GM18502 (cell line): ENCODE data around the gene MUC6.

Experiments used
- ATAC-seq: cut with Tn5 transposase; IDR thresholded peaks from one replicate; pipeline ENCODE4 v1.9.1; 2021; ENCODE audit warnings: mild to moderate bottlenecking; ENCODE audit not compliant: unreplicated experiment, poor library complexity

MUC6 gene

GRCh38 chr11:1038921-1039320, 2.4 kb upstream of the MUC6 start:
- no peak for ATAC-seq

DNA sequence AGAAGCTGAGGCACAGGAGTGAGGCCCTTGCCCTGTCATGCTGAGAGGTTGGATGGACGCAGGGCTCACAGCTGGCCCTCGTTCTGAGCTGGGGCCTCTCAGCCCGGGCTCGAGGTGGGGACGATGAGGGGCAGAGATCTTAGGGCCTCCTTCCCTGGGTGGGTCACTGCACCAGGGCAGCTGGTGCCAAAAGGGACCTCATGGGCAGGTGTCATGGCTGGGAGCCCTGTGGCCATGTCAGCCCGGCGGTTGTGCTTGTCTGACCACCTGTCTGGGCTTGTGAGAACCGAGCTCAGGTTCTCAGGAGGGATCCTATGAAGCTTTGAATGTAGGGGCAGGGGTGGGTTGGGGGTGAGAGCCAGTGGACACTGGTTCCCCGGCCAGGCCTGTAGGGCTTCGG, 1.8 kb upstream of the MUC6 start:
- no peak for ATAC-seq

- no peak for ATAC-seq
Observed at GRCh38 chr11:1037506-1038055, 1.1 kb upstream of the MUC6 start.

- no peak for ATAC-seq
Observed at GRCh38 chr11:1036931-1037330, 413 bp upstream of the MUC6 start.

GRCh38 chr11:1035577-1036283, 788 bp downstream of the MUC6 start:
- ATAC-seq, result no peak

GRCh38 chr11:1034456-1035295, 1.8 kb downstream of the MUC6 start:
- ATAC-seq, result no peak

- ATAC-seq, result no peak
Observed at GRCh38 chr11:1034001-1034400, 2.5 kb downstream of the MUC6 start.

DNA sequence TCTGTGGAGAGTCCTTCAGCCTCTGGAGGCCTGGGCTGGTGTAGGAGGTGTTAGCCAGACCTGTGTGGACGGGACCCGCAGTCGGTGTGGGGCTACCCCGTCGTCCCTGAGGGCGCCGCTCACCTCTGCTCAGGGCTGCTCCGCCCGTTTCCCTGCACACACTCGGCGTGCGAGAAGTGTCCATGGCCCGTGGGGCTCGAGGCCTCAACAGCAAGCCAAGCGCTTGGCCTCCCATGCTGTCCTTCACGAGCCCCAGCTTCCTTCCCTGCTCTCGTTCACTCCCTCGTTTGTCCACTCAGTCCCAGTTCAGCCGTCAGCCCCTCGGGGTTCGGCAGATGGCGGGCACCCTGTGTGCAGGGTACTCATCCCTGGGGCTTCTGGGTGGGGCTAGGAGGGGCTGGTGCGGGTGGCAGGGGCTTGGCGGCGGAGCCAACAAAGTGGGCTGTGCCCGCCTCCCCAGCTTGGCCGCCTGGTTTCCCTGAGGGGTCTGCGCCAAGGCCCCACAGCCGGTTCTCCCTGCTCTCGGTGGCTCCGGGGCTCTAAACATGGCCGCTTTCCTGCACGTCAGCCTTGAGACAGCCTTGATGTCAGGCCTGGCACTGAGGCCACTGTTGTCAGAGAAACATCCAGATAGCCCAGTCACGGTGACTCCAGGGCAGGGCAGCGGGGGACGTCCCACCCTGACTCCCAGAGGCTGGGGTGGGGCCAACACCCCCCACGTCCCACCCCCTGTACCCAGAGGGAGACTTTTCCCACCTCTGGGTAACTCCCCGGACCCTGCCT, 3.3 kb downstream of the MUC6 start:
- ATAC-seq, result no peak

DNA sequence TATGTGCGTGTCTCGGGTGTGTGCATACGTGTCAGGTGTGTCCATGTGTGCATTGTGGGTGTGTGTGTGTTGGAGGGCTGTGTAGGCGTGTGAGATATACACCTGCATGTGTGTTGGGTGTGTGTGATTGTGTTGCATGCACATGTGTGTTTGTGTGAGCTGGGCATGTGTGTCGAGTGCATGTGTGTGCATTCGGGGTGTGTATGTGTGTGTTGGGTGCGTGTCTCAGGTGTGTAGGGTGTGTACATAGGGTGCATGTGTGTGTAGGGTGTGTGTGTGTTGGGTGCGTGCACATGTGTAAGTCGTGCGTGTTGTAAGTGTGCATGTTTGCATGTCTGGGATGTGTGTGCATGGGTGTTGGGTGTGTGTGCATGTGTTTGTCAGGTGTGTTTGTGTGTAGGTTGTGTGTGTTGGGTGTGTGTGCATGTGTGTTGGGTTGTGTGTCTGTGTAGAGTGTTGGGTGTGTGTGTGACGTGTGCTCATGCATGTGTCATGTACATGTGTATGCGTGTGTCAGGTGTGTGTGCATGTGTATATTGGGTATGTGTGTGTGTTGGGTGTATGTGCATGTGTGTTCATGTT, 4.1 kb downstream of the MUC6 start:
- no peak for ATAC-seq

GRCh38 chr11:1031121-1031899, 5.2 kb downstream of the MUC6 start:
- no peak for ATAC-seq

GRCh38 chr11:1030556-1030955, 6.0 kb downstream of the MUC6 start:
- ATAC-seq, result no peak

- no peak for ATAC-seq
Observed at GRCh38 chr11:1030086-1030485, 6.4 kb downstream of the MUC6 start.

- ATAC-seq, result no peak
Observed at GRCh38 chr11:1029654-1030053, 6.9 kb downstream of the MUC6 start.

GRCh38 chr11:1029051-1029450, 7.5 kb downstream of the MUC6 start:
- no peak for ATAC-seq

- no peak for ATAC-seq
Observed at GRCh38 chr11:1028616-1029015, 7.9 kb downstream of the MUC6 start.

DNA sequence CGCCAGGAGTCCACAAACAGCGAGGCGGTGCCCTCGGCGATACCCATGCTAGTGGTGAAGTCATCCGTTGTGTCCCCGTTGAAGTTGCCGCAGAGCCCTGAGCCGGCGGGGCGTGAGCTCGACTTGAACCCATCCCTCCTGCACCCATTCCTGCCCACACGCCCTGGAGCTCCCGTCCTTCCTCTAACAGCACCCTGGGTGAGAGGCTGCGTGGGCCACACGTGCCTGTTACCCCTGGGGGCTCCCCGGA, 8.3 kb downstream of the MUC6 start:
- no peak for ATAC-seq

DNA sequence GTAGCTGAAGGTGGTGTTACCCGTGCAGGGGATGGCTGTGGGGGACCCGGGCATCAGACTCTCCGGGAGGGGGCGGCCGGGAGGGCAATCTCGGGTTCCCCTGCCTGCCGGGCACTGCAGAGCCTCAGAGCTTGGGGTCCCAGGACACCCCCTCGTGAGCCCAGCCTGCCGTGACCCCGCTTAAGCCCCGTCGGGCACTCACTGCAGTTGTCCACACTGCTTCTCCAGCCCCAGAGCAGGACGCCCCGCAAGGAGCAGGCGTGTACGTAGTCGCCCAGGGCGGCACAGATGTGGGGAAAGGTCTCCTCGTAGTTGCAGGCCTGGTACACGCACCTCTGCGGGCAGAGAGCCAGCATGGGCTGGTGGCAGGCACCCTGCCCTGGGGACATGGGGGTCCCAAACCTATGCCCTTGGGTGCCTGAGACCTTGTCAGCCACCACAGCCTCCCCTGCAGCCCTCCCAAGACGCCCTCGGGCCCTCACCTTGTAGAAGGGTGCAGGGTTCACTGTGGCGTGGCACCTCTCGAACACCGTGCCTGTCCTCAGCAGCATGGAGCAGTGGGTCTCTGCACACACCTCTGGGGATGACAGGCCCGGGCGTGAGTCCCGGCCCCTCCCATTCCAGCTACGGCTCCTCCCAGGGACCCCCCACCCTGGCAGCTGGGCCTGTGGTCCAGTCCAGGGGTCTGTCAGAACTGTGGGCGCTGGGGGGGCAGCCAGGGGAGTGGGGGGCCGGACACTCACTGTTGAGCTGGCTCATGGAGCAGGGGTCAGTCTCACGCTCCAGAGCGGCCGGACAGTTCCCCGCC, 8.8 kb downstream of the MUC6 start:
- no peak for ATAC-seq

DNA sequence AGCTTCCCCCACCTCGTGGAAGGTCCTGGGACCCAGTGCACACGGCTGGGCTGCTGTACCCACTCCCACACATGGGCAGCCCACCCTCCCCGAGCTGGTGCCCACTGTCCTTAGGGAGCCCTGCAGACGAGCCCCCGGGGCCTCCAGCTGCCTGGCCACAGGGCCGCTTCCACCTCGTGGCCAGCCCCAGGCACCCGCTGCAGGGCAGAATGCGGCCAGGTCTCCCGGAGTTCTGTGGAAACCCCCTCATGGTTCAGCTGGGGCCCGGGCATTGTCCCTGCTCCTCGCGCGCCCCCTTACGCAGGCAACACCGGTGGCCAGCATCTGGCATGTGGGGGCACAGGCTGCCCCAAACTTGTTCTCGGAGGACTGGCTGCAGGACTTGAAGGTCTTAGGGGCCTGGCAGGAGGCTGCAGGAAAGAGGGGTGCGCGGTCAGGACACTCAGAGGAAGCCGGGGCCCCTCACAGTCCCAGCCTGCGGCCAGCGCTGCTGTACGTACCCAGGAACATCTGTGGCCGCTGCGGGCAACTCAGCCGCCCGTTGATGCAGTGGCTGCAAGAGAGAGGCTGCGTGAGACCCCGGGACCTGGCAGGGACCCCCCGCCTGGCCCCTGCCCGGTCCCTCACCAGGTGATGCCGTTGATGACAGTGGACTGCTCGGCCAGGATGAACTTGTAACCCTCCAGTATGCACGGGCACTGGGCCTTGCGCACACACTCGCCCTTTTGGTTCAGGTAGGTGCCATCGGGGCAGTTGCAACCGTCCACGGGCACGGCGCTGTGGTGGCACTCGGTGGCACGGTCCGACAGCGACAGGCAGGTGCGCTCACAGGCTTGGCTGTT, 9.7 kb downstream of the MUC6 start:
- no peak for ATAC-seq

GRCh38 chr11:1026163-1026450, 10.4 kb downstream of the MUC6 start:
- no peak for ATAC-seq
